MM.1S (cell line): ENCODE results near the gene PIKFYVE.

Experiments used
- DNase-seq: peaks from one replicate; pipeline ENCODE4 v3.0.0-alpha.2; 2015
- H2AFZ ChIP-seq: fragments of 300-600 bp; sonication (generic); 2 replicates; pipeline ENCODE4 v1.6.0; 2016; ENCODE audit warnings: antibody characterized with exemption, low read length
- H3F3A ChIP-seq: fragments of 300-600 bp; sonication (generic); 2 replicates; pipeline ENCODE4 v1.6.1; 2016; ENCODE audit warnings: mild to moderate bottlenecking, antibody characterized with exemption, low read length, moderate library complexity, mixed read lengths; ENCODE audit not compliant: insufficient read depth
- H3K27ac ChIP-seq: fragments of 300-600 bp; sonication (generic); 2 replicates; pipeline ENCODE4 v1.5.1; 2016; ENCODE audit warnings: mild to moderate bottlenecking, low read length
- H3K27me3 ChIP-seq: fragments of 300-600 bp; sonication (generic); replicated peaks from 2 replicates; pipeline ENCODE4 v1.6.0; 2016; ENCODE audit warnings: low read length; ENCODE audit not compliant: insufficient read depth
- H3K36me3 ChIP-seq: fragments of 300-600 bp; sonication (generic); replicated peaks from 2 replicates; pipeline ENCODE4 v1.6.1; 2016; ENCODE audit warnings: mild to moderate bottlenecking, low read length, mixed read lengths; ENCODE audit not compliant: insufficient read depth
- H3K4me1 ChIP-seq: fragments of 300-600 bp; sonication (generic); 2 replicates; pipeline ENCODE4 v1.6.1; 2016; ENCODE audit warnings: low read length, mixed read lengths
- H3K4me2 ChIP-seq: fragments of 300-600 bp; sonication (generic); 2 replicates; pipeline ENCODE4 v1.6.0; 2016; ENCODE audit warnings: low read depth, low read length
- H3K4me3 ChIP-seq: fragments of 300-600 bp; sonication (generic); 2 replicates; pipeline ENCODE4 v1.5.1; 2016; ENCODE audit warnings: low read length, mixed read lengths
- H3K79me2 ChIP-seq: fragments of 300-600 bp; sonication (generic); 2 replicates; pipeline ENCODE4 v1.6.1; 2016; ENCODE audit warnings: mixed run types, low read length, mixed read lengths
- H3K9ac ChIP-seq: fragments of 300-600 bp; sonication (generic); 2 replicates; pipeline ENCODE4 v1.6.1; 2016; ENCODE audit warnings: low read length, mixed read lengths
- H3K9me2 ChIP-seq: fragments of 300-600 bp; sonication (generic); replicated peaks from 2 replicates; pipeline ENCODE4 v1.6.1; 2016; ENCODE audit warnings: mild to moderate bottlenecking, low read length, mixed read lengths; ENCODE audit not compliant: insufficient read depth
- H3K9me3 ChIP-seq: fragments of 300-600 bp; sonication (generic); replicated peaks from 2 replicates; pipeline ENCODE4 v1.6.1; 2016; ENCODE audit warnings: mild to moderate bottlenecking, low read length, mixed read lengths; ENCODE audit not compliant: insufficient read depth
- H4K20me1 ChIP-seq: fragments of 300-600 bp; sonication (generic); 2 replicates; pipeline ENCODE4 v1.6.1; 2016; ENCODE audit warnings: mild to moderate bottlenecking, low read length, moderate library complexity, mixed read lengths; ENCODE audit not compliant: insufficient read depth
- CTCF ChIP-seq: fragments of 300-600 bp; sonication (generic); IDR thresholded peaks from 2 replicates; pipeline ENCODE4 v1.5.1; 2016; ENCODE audit warnings: antibody characterized with exemption, low read length, mixed read lengths
- EZH2 ChIP-seq: fragments of 300-600 bp; sonication (generic); optimal IDR thresholded peaks from 2 replicates; pipeline ENCODE3; 2017; ENCODE audit warnings: low read depth, mild to moderate bottlenecking, antibody characterized with exemption, low read length, mixed read lengths
- EZH2phosphoT487 ChIP-seq: fragments of 300-600 bp; sonication (generic); IDR thresholded peaks from 2 replicates; pipeline ENCODE4 v1.6.1; 2018; ENCODE audit warnings: antibody characterized with exemption, low read length

The PIKFYVE gene

GRCh38 chr2:208269091-208269490 lies 3.0 kb downstream of the PIKFYVE start:
- Histone ChIP-seq H3K9me2 (no peaks in the 10 kb centered on the region), H3K4me1 (peaks cover 6% of the 10 kb centered on the region; the same call in 1 of the 2 replicates), H3K79me2 (peaks cover 33% of the 10 kb centered on the region), H3K4me2 (no peak overlapping the region), H3K27me3 (no peaks in the 10 kb centered on the region), H2AFZ (no peak overlapping the region), H3F3A (peaks cover 18% of the 10 kb centered on the region), H3K36me3 (peaks cover 3% of the 10 kb centered on the region; the same call in 1 of the 2 replicates), H3K9ac (no peak overlapping the region), H3K9me3 (no peaks in the 10 kb centered on the region), H4K20me1 (no peaks in the 10 kb centered on the region), H3K27ac (no peak overlapping the region), H3K4me3 (no peak overlapping the region)
- no peak for DNase-seq
- TF ChIP-seq CTCF (no peak), EZH2 (no peak), EZH2phosphoT487 (no peak)

- H3K79me2 ChIP-seq, result peaks cover under 1% of the 10 kb centered on the region
- no peaks in the 10 kb centered on the region for H3F3A ChIP-seq
- DNase-seq, result no peak
- no peaks in the 10 kb centered on the region for H3K27me3 ChIP-seq
- H2AFZ ChIP-seq, result no peak overlapping the region
- no peaks in the 10 kb centered on the region for H3K9me3 ChIP-seq
- H3K9me2 ChIP-seq, result no peaks in the 10 kb centered on the region
- H3K36me3 ChIP-seq, result peaks cover 8% of the 10 kb centered on the region; the same call in 1 of the 2 replicates
- no peaks in the 10 kb centered on the region for H4K20me1 ChIP-seq
- H3K27ac ChIP-seq, result no peak overlapping the region
- H3K4me3 ChIP-seq, result no peak overlapping the region
- H3K4me2 ChIP-seq, result no peak overlapping the region
- no peak overlapping the region for H3K9ac ChIP-seq
- TF ChIP-seq EZH2phosphoT487 (no peak), EZH2 (no peak), CTCF (no peak)
- H3K4me1 ChIP-seq, result no peaks in the 10 kb centered on the region
Measured at GRCh38 chr2:208274748-208275147, 8.7 kb downstream of the PIKFYVE start.

- no peak overlapping the region for H3K4me2 ChIP-seq
- no peaks in the 10 kb centered on the region for H3F3A ChIP-seq
- H3K9me2 ChIP-seq, result no peaks in the 10 kb centered on the region
- no peaks in the 10 kb centered on the region for H3K4me1 ChIP-seq
- TF ChIP-seq EZH2 (no peak), CTCF (no peak), EZH2phosphoT487 (no peak)
- no peak overlapping the region for H2AFZ ChIP-seq
- no peaks in the 10 kb centered on the region for H4K20me1 ChIP-seq
- no peak for DNase-seq
- H3K79me2 ChIP-seq, result no peaks in the 10 kb centered on the region
- H3K9me3 ChIP-seq, result no peaks in the 10 kb centered on the region
- H3K9ac ChIP-seq, result no peak overlapping the region
- no peak overlapping the region for H3K27ac ChIP-seq
- no peaks in the 10 kb centered on the region for H3K27me3 ChIP-seq
- peaks cover 6% of the 10 kb centered on the region; the same call in 1 of the 2 replicates for H3K36me3 ChIP-seq
- no peak overlapping the region for H3K4me3 ChIP-seq
Measured at GRCh38 chr2:208278549-208278948, 12.5 kb downstream of the PIKFYVE start.
